SIG-M5 (cell line): ENCODE data around the gene TLR5.
"Not testable (repeated sequence)": the region's sequence is repeated elsewhere in the genome, so short reads cannot be mapped to it uniquely, and the experiment has no call there.

Source experiments
- DNase-seq: peaks from one replicate; lab custom pipeline; 2025; lab: John Stamatoyannopoulos, UW

TLR5 gene

GRCh38 chr1:223142795-223143536, at the start of gene TLR5:
Gene TLR5, minus strand, starts transcription at chr1:223143248. Its CDS starts 30,217 bp downstream, at chr1:223113031.
- DNase-seq = peak; percentile 33

GRCh38 chr1:223189903-223190724, 47.1 kb upstream of the TLR5 start:
- DNase-seq = no peak

- no peak for DNase-seq
Observed at GRCh38 chr1:223189525-223189902, 46.5 kb upstream of the TLR5 start.

- DNase-seq = no peak
Observed at GRCh38 chr1:223188618-223189356, 45.7 kb upstream of the TLR5 start.

- DNase-seq = no peak
Observed at GRCh38 chr1:223186800-223187199, 43.8 kb upstream of the TLR5 start.

- DNase-seq = no peak
Observed at GRCh38 chr1:223183268-223183862, 40.3 kb upstream of the TLR5 start.

- DNase-seq = peak; percentile 45
Observed at GRCh38 chr1:223180731-223181321, 37.8 kb upstream of the TLR5 start.

- DNase-seq = no peak
Observed at GRCh38 chr1:223179786-223180185, 36.7 kb upstream of the TLR5 start.

- no peak for DNase-seq
Observed at GRCh38 chr1:223179280-223179679, 36.2 kb upstream of the TLR5 start.

GRCh38 chr1:223177681-223178080, 34.6 kb upstream of the TLR5 start:
- DNase-seq = peak; percentile 41

GRCh38 chr1:223176437-223176836, 33.4 kb upstream of the TLR5 start:
- DNase-seq = no peak

- DNase-seq = peak; percentile 29
Observed at GRCh38 chr1:223175633-223176032, 32.6 kb upstream of the TLR5 start.

- DNase-seq = no peak
Observed at GRCh38 chr1:223175032-223175431, 32.0 kb upstream of the TLR5 start.

- not testable (repeated sequence) for DNase-seq
Observed at GRCh38 chr1:223169458-223169857, 26.4 kb upstream of the TLR5 start.

- no peak for DNase-seq
Observed at GRCh38 chr1:223161321-223161720, 18.3 kb upstream of the TLR5 start.

GRCh38 chr1:223156343-223156742, 13.3 kb upstream of the TLR5 start:
- DNase-seq = no peak

- no peak for DNase-seq
Observed at GRCh38 chr1:223155153-223155552, 12.1 kb upstream of the TLR5 start.

GRCh38 chr1:223153177-223154119, 10.4 kb upstream of the TLR5 start:
- peak; percentile 8 for DNase-seq

- DNase-seq = no peak
Observed at GRCh38 chr1:223152399-223152798, 9.4 kb upstream of the TLR5 start.

GRCh38 chr1:223150443-223150842, 7.4 kb upstream of the TLR5 start:
- DNase-seq = no peak

- DNase-seq = no peak
Observed at GRCh38 chr1:223147873-223148272, 4.8 kb upstream of the TLR5 start.
